Nasal cavity respiratory epithelium epithelial cell of viscerocranial mucosa (primary cell): ENCODE data around the gene TMEM130. TPM values are rescaled to one million over a fixed set of nuclear protein-coding genes. Genes with fewer than 3 reads are reported as not detected.

Experiments used
- total RNA-seq: library from RNA; depleted of rRNA; stranded (reverse); fragments of >200 nt; gene quantifications from 2 replicates; pipeline ENCODE4 v1.2.3, GENCODE V29; 2014

Gene TMEM130
- not detected in 2 replicates for total RNA-seq

DNA sequence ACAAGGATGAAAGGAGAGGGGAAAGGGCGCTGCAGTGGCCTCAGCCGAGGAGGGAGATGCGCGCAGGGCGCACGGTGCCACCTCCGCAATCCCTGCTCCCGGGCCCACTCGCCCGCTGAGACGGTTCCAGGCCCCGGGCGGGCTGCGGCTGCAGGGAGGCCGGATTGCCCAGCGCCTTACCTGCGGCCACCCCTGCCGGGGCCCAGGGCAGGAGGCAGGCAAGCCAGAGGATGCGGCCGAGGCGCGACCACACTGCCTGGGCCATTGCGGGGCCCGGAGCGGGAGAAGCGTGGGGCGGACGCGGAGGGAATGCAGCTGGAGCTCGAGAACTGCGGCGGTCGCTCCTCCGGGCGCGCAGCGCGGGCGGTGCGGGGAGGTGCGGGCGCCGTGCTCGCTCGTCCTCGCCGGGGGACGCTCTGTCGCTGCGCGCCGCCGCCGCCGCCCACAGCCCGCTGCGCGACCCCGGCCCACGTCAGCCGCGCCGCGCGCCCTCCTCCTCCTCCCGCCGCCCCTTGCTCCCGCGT lies at the start of gene TMEM130:
Gene TMEM130, minus strand, starts transcription at position 418 of the 524 bp plus-strand sequence. Its CDS starts 153 bp downstream, at position 265.

DNA sequence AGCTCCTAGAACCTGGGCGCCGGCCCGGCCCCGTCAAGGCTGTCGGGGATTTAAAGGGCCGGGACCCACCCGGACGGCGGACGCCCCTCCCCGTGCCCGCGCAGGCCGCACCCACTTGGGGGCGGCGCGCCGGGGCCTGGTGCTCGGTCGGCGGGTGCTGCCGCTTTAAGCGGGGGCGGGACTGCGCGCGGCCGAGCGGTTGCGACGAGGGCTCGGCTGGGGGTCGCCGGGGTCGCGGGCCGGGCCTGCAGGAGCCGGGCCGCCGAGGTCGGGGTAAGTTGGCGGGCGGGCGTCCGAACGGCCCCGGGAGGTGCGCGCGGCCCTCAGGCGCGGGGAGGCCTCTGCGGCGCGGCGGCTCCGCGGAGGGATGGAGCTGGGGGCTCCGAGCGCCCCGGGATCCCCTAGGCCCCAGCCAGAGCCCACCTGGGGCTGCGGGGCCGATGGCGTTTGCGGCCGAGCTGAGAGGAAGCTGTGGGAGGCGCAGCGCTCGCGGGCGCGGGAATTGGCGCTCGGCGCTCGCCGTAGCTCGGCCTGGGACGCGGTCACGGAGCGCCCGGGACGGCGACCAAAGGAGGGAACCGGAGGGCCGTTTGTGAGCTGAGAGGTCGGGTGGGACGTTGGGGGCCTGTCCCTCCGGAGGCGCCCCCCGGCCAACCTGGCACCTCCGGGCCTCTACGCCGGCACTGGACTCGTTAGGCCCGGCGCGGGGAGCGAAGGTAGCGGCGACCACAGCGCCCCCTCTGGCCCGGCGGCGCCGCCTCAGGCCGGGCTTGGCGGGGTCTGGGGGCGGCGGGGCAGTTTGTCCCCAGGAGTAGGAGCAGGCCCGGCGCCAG lies 8.8 kb upstream of the TMEM130 start, which contains the start of gene TRRAP:
Gene TRRAP, plus strand, starts transcription at position 168 of the 833 bp plus-strand sequence. CDS start 2,619 bp downstream, outside the sequence.

Other genes starting within 250 kb of the TMEM130 start
- 12.0 and 36.1 TPM in 2 replicates for gene TRRAP, start 8.5 kb upstream of the TMEM130 start, total RNA-seq